CD14-positive monocyte (primary cell): ENCODE measurements around the gene ALDH16A1. TPM values are rescaled to one million over a fixed set of nuclear protein-coding genes. Genes with fewer than 3 reads are reported as not detected.

Experiments
- DNase-seq, 3 donors: peaks; one replicate each; pipeline ENCODE4 v3.0.0-alpha.2; 2011 to 2022
- H2AFZ ChIP-seq: 2 replicates; pipeline ENCODE4 v1.6.0; 2012; ENCODE audit warnings: mild to moderate bottlenecking, low read depth, low read length, inconsistent platforms; ENCODE audit not compliant: insufficient read depth, poor library complexity, severe bottlenecking
- H3K27ac ChIP-seq, 2 donors: 1 replicate in 1 of 2; 2 replicates in 1 of 2; pipeline ENCODE4 v1.5.1; 2012 to 2013; ENCODE audit warnings: low read length in 2 of 2, control low read depth in 1 of 2, inconsistent platforms in 1 of 2, low read depth in 1 of 2, mild to moderate bottlenecking in 1 of 2
- H3K27me3 ChIP-seq, 2 donors: one replicate each; pipeline versions ENCODE4 v1.6.0 to v1.6.1; 2011 to 2013; ENCODE audit warnings: low read length in 2 of 2; ENCODE audit not compliant: control insufficient read depth in 2 of 2, insufficient read depth in 2 of 2
- H3K36me3 ChIP-seq, 2 donors: replicated peaks in 1 of 2; 1 replicate in 1 of 2; 2 replicates in 1 of 2; pipeline versions ENCODE4 v1.5.1 to v1.6.1; 2012 to 2013; ENCODE audit warnings: low read length in 2 of 2, control low read depth in 1 of 2, inconsistent platforms in 1 of 2, mild to moderate bottlenecking in 1 of 2; ENCODE audit not compliant: insufficient read depth in 2 of 2, control insufficient read depth in 1 of 2
- H3K4me1 ChIP-seq, 2 donors: 1 replicate in 1 of 2; 2 replicates in 1 of 2; pipeline versions ENCODE4 v1.5.1 to v1.6.1; 2012 to 2013; ENCODE audit warnings: low read length in 2 of 2, control low read depth in 1 of 2, inconsistent platforms in 1 of 2, mild to moderate bottlenecking in 1 of 2, moderate library complexity in 1 of 2; ENCODE audit not compliant: insufficient read depth in 2 of 2, control insufficient read depth in 1 of 2
- H3K4me2 ChIP-seq: replicated peaks from 2 replicates; pipeline ENCODE3; 2012; ENCODE audit warnings: low read length, moderate library complexity, mild to moderate bottlenecking; ENCODE audit not compliant: poor library complexity, severe bottlenecking; ENCODE audit errors: extremely low read depth
- H3K4me3 ChIP-seq, 3 experiments: fragments of 200-600 bp in 1 of 3; sonication (generic) in 1 of 3; replicated peaks in 1 of 3; 1 replicate in 2 of 3; 2 replicates in 1 of 3; pipeline ENCODE4 v1.5.1; 2011 to 2013; ENCODE audit warnings: low read length in 3 of 3, mild to moderate bottlenecking in 3 of 3, control low read depth in 2 of 3, low read depth in 2 of 3, inconsistent platforms in 1 of 3, moderate library complexity in 1 of 3
- H3K79me2 ChIP-seq: 2 replicates; pipeline ENCODE4 v1.6.0; 2012; ENCODE audit warnings: mild to moderate bottlenecking, control low read depth, inconsistent platforms, low read length, moderate library complexity; ENCODE audit not compliant: insufficient read depth
- H3K9ac ChIP-seq: 2 replicates; pipeline ENCODE4 v1.6.0; 2017; ENCODE audit warnings: low read length, mild to moderate bottlenecking; ENCODE audit not compliant: insufficient read depth, poor library complexity, severe bottlenecking
- H3K9me3 ChIP-seq, 2 donors: replicated peaks in 1 of 2; 1 replicate in 1 of 2; 2 replicates in 1 of 2; pipeline versions ENCODE4 v1.5.1 to v1.6.1; 2012 to 2013; ENCODE audit warnings: low read length in 2 of 2, control low read depth in 1 of 2; ENCODE audit not compliant: control insufficient read depth in 1 of 2, insufficient read depth in 1 of 2
- H4K20me1 ChIP-seq: 2 replicates; pipeline ENCODE4 v1.6.0; 2012; ENCODE audit warnings: mild to moderate bottlenecking, low read length, control low read depth, moderate library complexity; ENCODE audit not compliant: insufficient read depth
- H3K27ac Mint-ChIP-seq, 7 donors: one replicate each; pipeline ENCODE4 v1.8.0; 2020; ENCODE audit warnings: mild to moderate bottlenecking in 7 of 7, mixed read lengths in 7 of 7, moderate library complexity in 6 of 7, inconsistent platforms in 2 of 7
- H3K27me3 Mint-ChIP-seq, 3 donors: one replicate each; pipeline ENCODE4 v1.8.0; 2021 to 2022; ENCODE audit warnings: low read depth in 3 of 3, mild to moderate bottlenecking in 3 of 3, mixed read lengths in 3 of 3, moderate library complexity in 3 of 3, inconsistent platforms in 1 of 3
- H3K36me3 Mint-ChIP-seq, 2 donors: one replicate each; pipeline ENCODE4 v1.8.0; 2020; ENCODE audit warnings: mixed read lengths in 2 of 2, inconsistent platforms in 1 of 2, mild to moderate bottlenecking in 1 of 2
- H3K4me1 Mint-ChIP-seq: one replicate; pipeline ENCODE4 v1.8.0; 2020; ENCODE audit warnings: mild to moderate bottlenecking, mixed read lengths
- H3K4me3 Mint-ChIP-seq, 2 donors: one replicate each; pipeline ENCODE4 v1.8.0; 2020; ENCODE audit warnings: mild to moderate bottlenecking in 2 of 2, mixed read lengths in 2 of 2, moderate library complexity in 1 of 2
- H3K9me3 Mint-ChIP-seq, 7 donors: one replicate each; pipeline ENCODE4 v1.8.0; 2020 to 2022; ENCODE audit warnings: mixed read lengths in 7 of 7, mild to moderate bottlenecking in 6 of 7, moderate library complexity in 6 of 7, inconsistent platforms in 2 of 7
- WGBS: methylation state at CpG from one replicate; pipeline ENCODE4 v1.1.5; 2013; ENCODE audit warnings: missing lambda C conversion rate; ENCODE audit not compliant: insufficient coverage; 5-methylcytosine and 5-hydroxymethylcytosine counted together
- intact Hi-C, 2 donors: fragments of 100-400 bp; cut with micrococcal nuclease; formaldehyde crosslinking; loops; one replicate each; pipeline versions ENCODE4 v1.15.0 to v1.15.1; 2023
- polyA plus RNA-seq, 3 donors: library from polyadenylated mRNA; depleted of rRNA in 1 of 3; unstranded in 2 of 3; stranded (reverse) in 1 of 3; fragments of 300-500 nt in 2 of 3; fragments of >200 nt in 1 of 3; fragmentation: Illumina TruSeq in 2 of 3; gene quantifications; 1 replicate in 2 of 3; 2 replicates in 1 of 3; pipeline ENCODE4 v1.2.3, GENCODE V29; 2012 to 2021
- TF ChIP-seq, protein P1 (sequence below): fragments of 200-600 bp; IDR thresholded peaks from one replicate; pipeline ENCODE4 v1.8.0; 2022; ENCODE audit warnings: antibody characterized with exemption, mild to moderate bottlenecking

The ALDH16A1 gene
- polyA plus RNA-seq, 3 donors, result 30.8 to 39.5 (median 31.2) TPM

DNA sequence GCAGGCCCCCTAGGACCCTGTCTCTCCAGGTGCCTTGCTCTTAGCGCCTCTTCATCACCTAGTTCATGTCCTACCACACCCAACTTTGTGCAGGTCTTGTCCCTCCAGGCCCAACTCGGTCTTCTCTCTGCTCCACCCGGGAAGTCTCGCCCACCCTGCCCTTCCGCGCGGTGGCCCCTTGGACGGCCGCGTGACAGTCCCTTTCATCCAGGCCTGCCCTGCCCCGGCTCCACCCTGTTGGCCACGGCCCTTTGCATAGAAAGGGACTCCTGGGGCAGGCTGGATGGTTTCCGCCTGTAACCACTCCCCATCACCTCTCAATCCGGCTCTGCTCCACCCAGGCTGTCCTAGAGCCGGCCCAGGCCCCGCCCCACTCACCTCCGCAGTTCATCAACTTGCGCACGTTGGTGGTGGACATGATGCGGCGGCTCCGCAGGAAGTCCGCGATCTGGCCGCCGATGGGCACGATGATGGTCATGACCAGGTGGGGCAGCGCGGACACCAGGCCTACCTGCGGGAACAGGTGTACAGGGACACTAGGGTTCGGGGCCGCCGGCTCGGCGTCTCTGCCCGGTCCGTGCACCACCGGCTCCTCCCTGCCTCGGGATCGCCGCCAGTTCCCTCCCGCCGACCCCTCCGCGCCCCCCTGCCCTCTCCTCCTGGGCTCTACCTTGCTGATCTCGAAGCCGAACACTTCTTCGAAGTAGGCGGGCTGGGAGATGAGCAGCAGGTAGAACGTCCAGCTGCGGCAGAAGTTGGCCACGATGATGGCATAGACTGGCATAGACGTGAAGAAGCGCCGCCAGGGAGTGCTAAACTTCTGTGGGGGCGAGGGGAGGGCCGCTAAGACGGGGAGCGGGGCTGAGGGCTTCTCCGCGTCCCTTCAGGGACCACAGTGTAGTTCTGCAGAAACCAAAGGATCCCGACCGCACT lies 20.6 kb upstream of the ALDH16A1 start:
- Histone ChIP-seq H4K20me1 (no peaks in the 10 kb centered on the region), H3K4me2 (no peak overlapping the region)

More for the DNA sequence above, 20.6 kb upstream of the ALDH16A1 start:
- Histone ChIP-seq H3K27ac (no peak overlapping the region), H3K9ac (no peak overlapping the region), H3K9me3 (peaks cover 9 to 44% of the 10 kb centered on the region in 2 donors), H3K27me3 (peaks cover 57 to 100% of the 10 kb centered on the region in 2 donors), H3K4me3 (no peak overlapping the region), H3K36me3 (no peaks in the 10 kb centered on the region), H3K4me1 (peaks cover 5 to 12% of the 10 kb centered on the region in 2 donors), H2AFZ (no peak overlapping the region), H3K79me2 (no peaks in the 10 kb centered on the region)
- H3K27me3 Mint-ChIP-seq, result peaks cover 99 to 100% (median 99%) of the 10 kb centered on the region in 3 donors
- peaks cover 0 to 48% (median 29%) of the 10 kb centered on the region in 7 donors for H3K9me3 Mint-ChIP-seq
- H3K4me1 Mint-ChIP-seq, result peaks cover 30% of the 10 kb centered on the region
- TF ChIP-seq, protein P1, sequence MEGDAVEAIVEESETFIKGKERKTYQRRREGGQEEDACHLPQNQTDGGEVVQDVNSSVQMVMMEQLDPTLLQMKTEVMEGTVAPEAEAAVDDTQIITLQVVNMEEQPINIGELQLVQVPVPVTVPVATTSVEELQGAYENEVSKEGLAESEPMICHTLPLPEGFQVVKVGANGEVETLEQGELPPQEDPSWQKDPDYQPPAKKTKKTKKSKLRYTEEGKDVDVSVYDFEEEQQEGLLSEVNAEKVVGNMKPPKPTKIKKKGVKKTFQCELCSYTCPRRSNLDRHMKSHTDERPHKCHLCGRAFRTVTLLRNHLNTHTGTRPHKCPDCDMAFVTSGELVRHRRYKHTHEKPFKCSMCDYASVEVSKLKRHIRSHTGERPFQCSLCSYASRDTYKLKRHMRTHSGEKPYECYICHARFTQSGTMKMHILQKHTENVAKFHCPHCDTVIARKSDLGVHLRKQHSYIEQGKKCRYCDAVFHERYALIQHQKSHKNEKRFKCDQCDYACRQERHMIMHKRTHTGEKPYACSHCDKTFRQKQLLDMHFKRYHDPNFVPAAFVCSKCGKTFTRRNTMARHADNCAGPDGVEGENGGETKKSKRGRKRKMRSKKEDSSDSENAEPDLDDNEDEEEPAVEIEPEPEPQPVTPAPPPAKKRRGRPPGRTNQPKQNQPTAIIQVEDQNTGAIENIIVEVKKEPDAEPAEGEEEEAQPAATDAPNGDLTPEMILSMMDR, result no peak
- 11% methylated on average over 63 of the region's 63 CpGs for WGBS
- DNase-seq, result no peak
- H3K36me3 Mint-ChIP-seq, result peaks cover 3 to 11% of the 10 kb centered on the region in 2 donors
- intact Hi-C loops, result loop anchor here in 1 of 2 donors (10.0 kb wide), 1 partner anchor 168 kb away; no protein-coding TSS in a partner anchor
- no peak overlapping the region for H3K27ac Mint-ChIP-seq
- H3K4me3 Mint-ChIP-seq, result peak overlapping the region in 1 of 2 donors; percentile 80
